Hepatocyte (in vitro differentiated cells): Measurements from ENCODE around the gene ANO3. TPM values are rescaled to one million over a fixed set of nuclear protein-coding genes. Genes with fewer than 3 reads are reported as not detected.
A peak's percentile ranks its signal among the peaks of the same experiment; 100 is the strongest.

Experiments used
- DNase-seq: peaks from one replicate; pipeline ENCODE4 v3.0.0-alpha.2; 2016; ENCODE audit warnings: low spot score
- H2AFZ ChIP-seq: fragments of 200-600 bp; sonication (generic); 2 replicates; pipeline ENCODE4 v1.6.0; 2016; ENCODE audit warnings: antibody characterized with exemption, mild to moderate bottlenecking
- H3K27ac ChIP-seq: fragments of 200-600 bp; sonication (generic); 2 replicates; pipeline ENCODE4 v1.5.1; 2016; ENCODE audit warnings: mild to moderate bottlenecking
- H3K27me3 ChIP-seq: fragments of 200-600 bp; sonication (generic); 2 replicates; pipeline ENCODE4 v1.6.1; 2016
- H3K36me3 ChIP-seq: fragments of 200-600 bp; sonication (generic); replicated peaks from 2 replicates; pipeline ENCODE4 v1.5.1; 2016; ENCODE audit warnings: low read depth; ENCODE audit not compliant: insufficient read depth
- H3K4me1 ChIP-seq: fragments of 200-600 bp; sonication (generic); 2 replicates; pipeline ENCODE4 v1.5.1; 2016; ENCODE audit warnings: mild to moderate bottlenecking, moderate library complexity; ENCODE audit not compliant: insufficient read depth
- H3K4me2 ChIP-seq: fragments of 200-600 bp; sonication (generic); 2 replicates; pipeline ENCODE4 v1.6.0; 2016
- H3K4me3 ChIP-seq: fragments of 200-600 bp; sonication (generic); 2 replicates; pipeline ENCODE4 v1.5.1; 2016; ENCODE audit warnings: mild to moderate bottlenecking
- H3K79me2 ChIP-seq: fragments of 200-600 bp; sonication (generic); 2 replicates; pipeline ENCODE4 v1.6.0; 2017; ENCODE audit warnings: mild to moderate bottlenecking
- H3K9me2 ChIP-seq: fragments of 200-600 bp; sonication (generic); replicated peaks from 2 replicates; pipeline ENCODE4 v1.6.0; 2017; ENCODE audit warnings: mild to moderate bottlenecking; ENCODE audit not compliant: insufficient read depth
- H3K9me3 ChIP-seq: fragments of 200-600 bp; sonication (generic); 2 replicates; pipeline ENCODE4 v1.5.1; 2016; ENCODE audit warnings: low read depth, mild to moderate bottlenecking
- H4K20me1 ChIP-seq: fragments of 200-600 bp; sonication (generic); 2 replicates; pipeline ENCODE4 v1.6.0; 2016; ENCODE audit warnings: mild to moderate bottlenecking; ENCODE audit not compliant: insufficient read depth, poor library complexity, severe bottlenecking
- CTCF ChIP-seq: fragments of 200-600 bp; sonication (generic); IDR thresholded peaks from 2 replicates; pipeline ENCODE4 v1.5.1; 2016; ENCODE audit warnings: antibody characterized with exemption, mild to moderate bottlenecking; ENCODE audit not compliant: poor library complexity
- EZH2 ChIP-seq: fragments of 200-600 bp; sonication (generic); IDR thresholded peaks from 2 replicates; pipeline ENCODE4 v1.6.1; 2016; ENCODE audit warnings: antibody characterized with exemption, mild to moderate bottlenecking, borderline replicate concordance
- EZH2phosphoT487 ChIP-seq: fragments of 200-600 bp; sonication (generic); IDR thresholded peaks from one replicate; pipeline ENCODE4 v1.6.1; 2018; ENCODE audit warnings: antibody characterized with exemption, mild to moderate bottlenecking, low read depth, moderate library complexity; ENCODE audit not compliant: unreplicated experiment, severe bottlenecking
- WGBS: methylation state at CpG from one replicate; pipeline ENCODE4 v1.1.6; 2016; ENCODE audit warnings: low lambda C conversion rate; ENCODE audit errors: missing lambda C conversion rate; 5-methylcytosine and 5-hydroxymethylcytosine counted together
- polyA plus RNA-seq: library from polyadenylated mRNA; unstranded; fragments of >200 nt; fragmentation: Nextera tagmentation; extraction: Ambion mirVana; gene quantifications from 2 replicates; pipeline ENCODE4 v1.2.1, GENCODE V29; 2016
- total RNA-seq: library from RNA; depleted of rRNA; stranded (reverse); fragments of >200 nt; gene quantifications from 2 replicates; pipeline ENCODE4 v1.2.3, GENCODE V29; 2014

ANO3 gene
- total and polyA plus RNA-seq, 2 experiments from 2014 or later = 0.17 TPM; not detected in 1

GRCh38 chr11:26553182-26553581 is 221.3 kb downstream of the ANO3 start:
- H2AFZ ChIP-seq = no peak overlapping the region
- no peaks in the 10 kb centered on the region for H3K27me3 ChIP-seq
- no peaks in the 10 kb centered on the region for H4K20me1 ChIP-seq
- no peaks in the 10 kb centered on the region for H3K79me2 ChIP-seq
- no peak overlapping the region for H3K27ac ChIP-seq
- 77% methylated on average over 2 of the region's 2 CpGs for WGBS
- H3K9me3 ChIP-seq = no peaks in the 10 kb centered on the region
- DNase-seq = no peak
- no peaks in the 10 kb centered on the region for H3K9me2 ChIP-seq
- H3K4me2 ChIP-seq = no peak overlapping the region
- H3K36me3 ChIP-seq = no peaks in the 10 kb centered on the region
- no peak overlapping the region for H3K4me3 ChIP-seq
- TF ChIP-seq EZH2phosphoT487 (no peak), EZH2 (no peak), CTCF (no peak)
- H3K4me1 ChIP-seq = no peaks in the 10 kb centered on the region

- no peak overlapping the region for H2AFZ ChIP-seq
- 85% methylated on average over 5 of the region's 5 CpGs for WGBS
- H3K27me3 ChIP-seq = no peaks in the 10 kb centered on the region
- no peak overlapping the region for H3K27ac ChIP-seq
- TF ChIP-seq EZH2phosphoT487 (no peak), EZH2 (no peak), CTCF (no peak)
- H3K36me3 ChIP-seq = no peaks in the 10 kb centered on the region
- no peaks in the 10 kb centered on the region for H3K9me2 ChIP-seq
- no peaks in the 10 kb centered on the region for H3K4me1 ChIP-seq
- no peaks in the 10 kb centered on the region for H4K20me1 ChIP-seq
- H3K9me3 ChIP-seq = no peaks in the 10 kb centered on the region
- no peak overlapping the region for H3K4me2 ChIP-seq
- no peak for DNase-seq
- no peak overlapping the region for H3K4me3 ChIP-seq
- H3K79me2 ChIP-seq = no peaks in the 10 kb centered on the region
Observed at GRCh38 chr11:26554455-26554854, 222.5 kb downstream of the ANO3 start.

DNA sequence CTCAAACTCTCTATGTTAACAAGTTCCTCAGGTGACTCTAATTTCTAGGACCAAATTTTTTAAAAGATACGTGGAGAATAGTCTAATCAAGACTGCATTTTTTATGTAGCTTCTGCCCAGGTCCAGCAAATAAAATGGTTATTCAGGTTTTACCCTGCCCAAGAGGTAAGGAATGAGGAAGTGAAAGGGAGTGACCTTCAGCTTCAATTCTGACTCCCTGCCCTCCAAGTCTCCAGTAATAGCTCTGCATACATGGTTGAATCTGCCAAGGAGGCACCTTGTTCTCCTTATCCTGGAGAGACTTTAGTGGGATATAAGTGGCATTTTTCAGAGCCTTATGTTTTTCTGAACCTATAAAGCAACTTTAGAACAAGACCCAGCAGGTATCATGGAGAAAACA is 224.7 kb downstream of the ANO3 start:
- no peaks in the 10 kb centered on the region for H3K27me3 ChIP-seq
- H3K4me1 ChIP-seq = no peaks in the 10 kb centered on the region
- no peaks in the 10 kb centered on the region for H4K20me1 ChIP-seq
- DNase-seq = peak; percentile 6
- H2AFZ ChIP-seq = no peak overlapping the region
- H3K4me2 ChIP-seq = no peak overlapping the region
- no peak overlapping the region for H3K4me3 ChIP-seq
- no peaks in the 10 kb centered on the region for H3K9me2 ChIP-seq
- H3K27ac ChIP-seq = no peak overlapping the region
- WGBS = 80% methylated on average over 1 of the region's 1 CpG
- TF ChIP-seq EZH2 (no peak), EZH2phosphoT487 (no peak), CTCF (no peak)
- H3K36me3 ChIP-seq = no peaks in the 10 kb centered on the region
- no peaks in the 10 kb centered on the region for H3K9me3 ChIP-seq
- H3K79me2 ChIP-seq = no peaks in the 10 kb centered on the region

- Histone ChIP-seq H2AFZ (no peak overlapping the region), H3K36me3 (no peaks in the 10 kb centered on the region), H3K9me2 (no peaks in the 10 kb centered on the region), H3K4me2 (no peak overlapping the region), H3K79me2 (no peaks in the 10 kb centered on the region), H4K20me1 (no peaks in the 10 kb centered on the region), H3K4me1 (no peaks in the 10 kb centered on the region), H3K27ac (no peak overlapping the region), H3K4me3 (no peak overlapping the region), H3K27me3 (no peaks in the 10 kb centered on the region), H3K9me3 (no peaks in the 10 kb centered on the region)
- WGBS = 48% methylated on average over 3 of the region's 3 CpGs
- no peak for DNase-seq
- no peak for TF ChIP-seq EZH2phosphoT487
- no peak for TF ChIP-seq EZH2
- TF ChIP-seq CTCF = no peak
Observed at GRCh38 chr11:26557666-26558065, 225.7 kb downstream of the ANO3 start.
